Right lobe of liver (tissue), 4 donors: Measurements from ENCODE around the gene KRT81.

Experiments used
- POLR2A ChIP-seq: fragments of 450-650 bp; IDR thresholded peaks from one replicate; pipeline ENCODE4 v1.6.1; 2017; ENCODE audit warnings: antibody characterized with exemption, mild to moderate bottlenecking
- TF ChIP-seq, protein P1 (sequence below), 4 donors: fragments of 200-600 bp in 3 of 4; fragments of 450-650 bp in 1 of 4; IDR thresholded peaks; one replicate each; pipeline versions ENCODE4 v1.5.1 to v1.8.0; 2016 to 2022; ENCODE audit warnings: antibody characterized with exemption in 4 of 4, mild to moderate bottlenecking in 2 of 4
- donor health status: DM: no; HTN: no; CAD: no.
- donor health status: DM: no; HTN: no; CAD: no.
- donor health status: DM: no; HTN: yes; CAD: no.

DNA sequence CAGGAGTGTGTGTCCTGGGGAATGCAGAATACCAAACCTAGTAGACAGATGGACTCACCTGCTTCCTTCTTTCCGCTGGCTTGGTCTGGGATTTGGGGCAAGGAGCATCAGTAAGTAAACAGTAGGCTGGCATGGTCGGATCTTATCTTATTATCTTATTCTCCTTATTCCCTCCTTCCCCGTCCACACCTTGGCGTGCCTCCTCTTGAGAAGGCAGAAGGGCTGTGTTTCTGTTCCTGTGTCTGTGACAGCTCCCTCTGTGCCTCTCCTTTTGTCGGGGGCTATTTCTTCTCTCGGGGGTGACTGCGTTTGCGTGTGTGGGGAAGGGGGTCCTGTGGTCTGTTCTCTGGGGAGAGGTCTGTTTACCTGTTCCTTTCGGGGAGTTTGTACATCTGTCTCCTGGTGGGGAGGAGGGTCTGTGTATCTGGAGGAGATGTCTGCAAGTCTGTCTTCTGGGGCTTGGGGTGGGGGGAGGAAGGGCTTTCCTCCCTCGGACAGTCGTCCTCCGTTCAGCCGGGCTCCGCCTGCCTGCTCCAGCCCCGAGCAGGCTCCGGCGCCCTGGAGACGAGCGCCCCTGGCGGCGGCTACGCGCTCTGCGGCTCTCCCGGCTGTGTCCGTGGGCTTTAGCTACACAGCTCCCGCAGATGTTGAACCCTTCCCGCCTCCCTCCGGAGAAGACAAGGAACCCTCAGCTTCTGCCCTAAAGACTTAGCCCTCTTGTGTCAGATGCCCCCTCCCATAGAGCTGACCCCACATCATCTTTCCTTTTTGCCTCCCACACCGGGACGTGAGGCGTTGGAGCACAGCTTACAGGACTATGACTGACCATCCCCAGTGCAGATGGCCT, 12.5 kb downstream of the KRT81 start:
- TF ChIP-seq, protein P1, sequence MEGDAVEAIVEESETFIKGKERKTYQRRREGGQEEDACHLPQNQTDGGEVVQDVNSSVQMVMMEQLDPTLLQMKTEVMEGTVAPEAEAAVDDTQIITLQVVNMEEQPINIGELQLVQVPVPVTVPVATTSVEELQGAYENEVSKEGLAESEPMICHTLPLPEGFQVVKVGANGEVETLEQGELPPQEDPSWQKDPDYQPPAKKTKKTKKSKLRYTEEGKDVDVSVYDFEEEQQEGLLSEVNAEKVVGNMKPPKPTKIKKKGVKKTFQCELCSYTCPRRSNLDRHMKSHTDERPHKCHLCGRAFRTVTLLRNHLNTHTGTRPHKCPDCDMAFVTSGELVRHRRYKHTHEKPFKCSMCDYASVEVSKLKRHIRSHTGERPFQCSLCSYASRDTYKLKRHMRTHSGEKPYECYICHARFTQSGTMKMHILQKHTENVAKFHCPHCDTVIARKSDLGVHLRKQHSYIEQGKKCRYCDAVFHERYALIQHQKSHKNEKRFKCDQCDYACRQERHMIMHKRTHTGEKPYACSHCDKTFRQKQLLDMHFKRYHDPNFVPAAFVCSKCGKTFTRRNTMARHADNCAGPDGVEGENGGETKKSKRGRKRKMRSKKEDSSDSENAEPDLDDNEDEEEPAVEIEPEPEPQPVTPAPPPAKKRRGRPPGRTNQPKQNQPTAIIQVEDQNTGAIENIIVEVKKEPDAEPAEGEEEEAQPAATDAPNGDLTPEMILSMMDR (IDR thresholded peaks at IDR 0.05), result peak; percentile 88 to 98 (median 98)
- TF ChIP-seq POLR2A, result no peak
